Activated CD8-positive, alpha-beta T cell treated with anti-CD3 and anti-CD28 coated beads, Interleukin-2, amount 10 ng/mL, durations not matched to agents 7 days and 5 days (primary cell): ENCODE measurements around the gene DQX1. TPM values are rescaled to one million over a fixed set of nuclear protein-coding genes. Genes with fewer than 3 reads are reported as not detected.

ENCODE experiments used
- ATAC-seq: fragments of 150-1000 bp; cut with Tn5 transposase; one replicate; pipeline ENCODE4 v1.10.0; 2021; ENCODE audit warnings: moderate library complexity
- CTCF ChIA-PET: fragments of 350-600 bp; sonication (Branson Sonifier 250); formaldehyde crosslinking; loops from one replicate; lab custom pipeline; 2021; ENCODE audit warnings: antibody characterized with exemption; lab: Charles Lee
- POLR2A ChIA-PET: fragments of 350-600 bp; sonication (Branson Sonifier 250); formaldehyde crosslinking; loops from one replicate; lab custom pipeline; 2021; ENCODE audit warnings: antibody characterized with exemption; lab: Charles Lee
- DNase-seq: peaks from one replicate; pipeline ENCODE4 v3.0.0-alpha.2; 2020
- H3K27ac Mint-ChIP-seq: one replicate; pipeline ENCODE4 v1.8.0; 2021; ENCODE audit warnings: mild to moderate bottlenecking, mixed read lengths
- H3K27me3 Mint-ChIP-seq: one replicate; pipeline ENCODE4 v1.8.0; 2021; ENCODE audit warnings: low read depth, mixed read lengths
- H3K36me3 Mint-ChIP-seq: one replicate; pipeline ENCODE4 v1.8.0; 2021; ENCODE audit warnings: low read depth, mixed read lengths
- H3K4me1 Mint-ChIP-seq: one replicate; pipeline ENCODE4 v1.8.0; 2021; ENCODE audit warnings: low read depth, mixed read lengths
- H3K4me3 Mint-ChIP-seq: one replicate; pipeline ENCODE4 v1.8.0; 2021; ENCODE audit warnings: mild to moderate bottlenecking, mixed read lengths
- H3K9me3 Mint-ChIP-seq: one replicate; pipeline ENCODE4 v1.8.0; 2022; ENCODE audit warnings: mixed read lengths; ENCODE audit not compliant: insufficient read depth
- total RNA-seq, 2 experiments: library from RNA; stranded (reverse); gene quantifications; one replicate each; pipeline ENCODE4 v1.2.3, GENCODE V29; 2021

Gene DQX1
- total RNA-seq, 2 experiments from 2014 or later: 0.18 TPM

GRCh38 chr2:74553892-74554819, 28.1 kb upstream of the DQX1 start, which contains the start of the genes DOK1 and LOXL3:
Gene DOK1, plus strand, starts transcription at chr2:74554720. Its CDS starts 35 bp downstream, at chr2:74554755.
Gene LOXL3, minus strand, starts transcription at chr2:74553942. Its CDS starts 1,308 bp downstream, at chr2:74552634.
- H3K4me3 Mint-ChIP-seq: peak within 1 kb of the TSS; percentile 95
- ChIA-PET CTCF (interaction anchor here (0.9 to 1.3 kb wide), 4 partner anchors 10 to 71 kb away, joined by 3 to 4 read pairs (median 3); partner anchors contain the start of genes CCDC142 and TTC31), POLR2A (interaction anchor here (0.7 to 1.5 kb wide), 6 partner anchors 20 to 96 kb away, joined by 3 to 4 read pairs (median 4); partner anchors contain the start of genes MRPL53 and WBP1)
- ATAC-seq (peak; percentile 82), DNase-seq (peak; percentile 87)
- H3K27me3 Mint-ChIP-seq: peaks cover 21% of the 10 kb centered on the region
- no peaks in the 10 kb centered on the region for H3K9me3 Mint-ChIP-seq
- H3K4me1 Mint-ChIP-seq: peaks cover 38% of the 10 kb centered on the region
- peak within 1 kb of the TSS; percentile 93 for H3K27ac Mint-ChIP-seq
- H3K36me3 Mint-ChIP-seq: peaks cover 23% of the 10 kb centered on the region

- POLR2A ChIA-PET: interaction anchor here (0.9 to 1.5 kb wide), 2 partner anchors 21 to 81 kb away, joined by 3 to 4 read pairs; partner anchors contain the start of gene MRPL53
- ATAC-seq (no peak), DNase-seq (peak; percentile 36)
- H3K9me3 Mint-ChIP-seq: no peaks in the 10 kb centered on the region
- H3K36me3 Mint-ChIP-seq: peaks cover 17% of the 10 kb centered on the region
- H3K27ac Mint-ChIP-seq: peak overlapping the region; percentile 87
- H3K4me1 Mint-ChIP-seq: peaks cover 43% of the 10 kb centered on the region
- peaks cover 27% of the 10 kb centered on the region for H3K27me3 Mint-ChIP-seq
- H3K4me3 Mint-ChIP-seq: peak overlapping the region; percentile 60
- CTCF ChIA-PET: interaction anchor here (0.9 to 2.0 kb wide), 3 partner anchors 32 to 70 kb away, joined by 3 to 4 read pairs (median 3); partner anchors contain the start of genes CCDC142 and TTC31
Measured at GRCh38 chr2:74552914-74553811, 27.1 kb upstream of the DQX1 start.

- POLR2A ChIA-PET: interaction anchor here (0.6 to 1.8 kb wide), 4 partner anchors 19 to 33 kb away, joined by 3 to 5 read pairs (median 4); no protein-coding TSS in a partner anchor
- DNase-seq (no peak), ATAC-seq (no peak)
- peaks cover 35% of the 10 kb centered on the region for H3K27me3 Mint-ChIP-seq
- H3K36me3 Mint-ChIP-seq: peaks cover 12% of the 10 kb centered on the region
- H3K9me3 Mint-ChIP-seq: no peaks in the 10 kb centered on the region
- H3K4me1 Mint-ChIP-seq: peaks cover 43% of the 10 kb centered on the region
- no peak overlapping the region for H3K27ac Mint-ChIP-seq
- no peak overlapping the region for H3K4me3 Mint-ChIP-seq
- CTCF ChIA-PET: interaction anchor here (1.3 to 2.0 kb wide), 2 partner anchors 33 to 69 kb away, joined by 3 to 4 read pairs; partner anchors contain the start of genes CCDC142 and TTC31
Measured at GRCh38 chr2:74551942-74552913, 26.2 kb upstream of the DQX1 start.

GRCh38 chr2:74551530-74551929, 25.5 kb upstream of the DQX1 start:
- Mint-ChIP-seq H3K27ac (no peak overlapping the region), H3K4me3 (no peak overlapping the region), H3K9me3 (no peaks in the 10 kb centered on the region), H3K4me1 (peaks cover 36% of the 10 kb centered on the region), H3K27me3 (peaks cover 36% of the 10 kb centered on the region), H3K36me3 (peaks cover 6% of the 10 kb centered on the region)
- DNase-seq (no peak), ATAC-seq (no peak)
- ChIA-PET POLR2A (interaction anchor here (0.6 to 1.8 kb wide), 4 partner anchors 19 to 34 kb away, joined by 3 to 5 read pairs (median 4); no protein-coding TSS in a partner anchor), CTCF (interaction anchor here (0.9 to 2.1 kb wide), 6 partner anchors 17 to 68 kb away, joined by 3 to 7 read pairs (median 4); partner anchors contain the start of genes AUP1, CCDC142, HTRA2 and TTC31)

- H3K27ac Mint-ChIP-seq: no peak overlapping the region
- H3K27me3 Mint-ChIP-seq: peaks cover 47% of the 10 kb centered on the region
- H3K36me3 Mint-ChIP-seq: no peaks in the 10 kb centered on the region
- no peaks in the 10 kb centered on the region for H3K9me3 Mint-ChIP-seq
- CTCF ChIA-PET: interaction anchor here (0.7 to 2.1 kb wide), 9 partner anchors 18 to 69 kb away, joined by 3 to 7 read pairs (median 3); partner anchors contain the start of genes CCDC142 and TTC31
- POLR2A ChIA-PET: interaction anchor here (1.0 to 1.8 kb wide), 3 partner anchors 11 to 26 kb away, joined by 3 to 5 read pairs (median 4); partner anchors contain the start of genes AUP1 and HTRA2
- ATAC-seq (no peak), DNase-seq (no peak)
- H3K4me3 Mint-ChIP-seq: peak overlapping the region; percentile 5
- peaks cover 29% of the 10 kb centered on the region for H3K4me1 Mint-ChIP-seq
Measured at GRCh38 chr2:74550231-74550630, 24.2 kb upstream of the DQX1 start.

- Mint-ChIP-seq H3K4me1 (peaks cover 26% of the 10 kb centered on the region), H3K9me3 (no peaks in the 10 kb centered on the region), H3K27me3 (peaks cover 56% of the 10 kb centered on the region), H3K27ac (no peak overlapping the region), H3K36me3 (no peaks in the 10 kb centered on the region), H3K4me3 (peak overlapping the region; percentile 56)
- no peak for DNase-seq
- ChIA-PET CTCF (interaction anchor here (1.0 to 2.1 kb wide), 3 partner anchors 36 to 68 kb away, joined by 4 to 7 read pairs (median 4); no protein-coding TSS in a partner anchor), POLR2A (interaction anchor here (0.9 to 1.5 kb wide), 2 partner anchors 20 to 93 kb away, joined by 3 read pairs; partner anchors contain the start of genes AUP1 and HTRA2)
- ATAC-seq: peak; percentile 68
Measured at GRCh38 chr2:74548900-74549826, 23.1 kb upstream of the DQX1 start.

GRCh38 chr2:74548285-74548899, 22.4 kb upstream of the DQX1 start:
- no peaks in the 10 kb centered on the region for H3K9me3 Mint-ChIP-seq

GRCh38 chr2:74546004-74546403, 20.0 kb upstream of the DQX1 start:
- ATAC-seq (no peak), DNase-seq (no peak)
- ChIA-PET POLR2A (interaction anchor here (1.1 to 1.6 kb wide), 2 partner anchors 9 to 23 kb away, joined by 3 to 6 read pairs; no protein-coding TSS in a partner anchor), CTCF (interaction anchor here (1.1 to 4.1 kb wide), 4 partner anchors 15 to 63 kb away, joined by 4 to 22 read pairs (median 11); partner anchors contain the start of genes AUP1, CCDC142, HTRA2 and TTC31)
- no peaks in the 10 kb centered on the region for H3K9me3 Mint-ChIP-seq
- peaks cover 55% of the 10 kb centered on the region for H3K27me3 Mint-ChIP-seq
- no peaks in the 10 kb centered on the region for H3K36me3 Mint-ChIP-seq
- no peak overlapping the region for H3K4me3 Mint-ChIP-seq
- no peak overlapping the region for H3K27ac Mint-ChIP-seq
- peaks cover 14% of the 10 kb centered on the region for H3K4me1 Mint-ChIP-seq

More at GRCh38 chr2:74548285-74548899, 22.4 kb upstream of the DQX1 start:
- ChIA-PET CTCF (interaction anchor here (0.9 to 1.5 kb wide), 2 partner anchors 38 to 39 kb away, joined by 3 to 4 read pairs; no protein-coding TSS in a partner anchor), POLR2A (interaction anchor here (0.9 kb wide), 1 partner anchor 92 kb away, joined by 3 read pairs; no protein-coding TSS in a partner anchor)
- no peak overlapping the region for H3K27ac Mint-ChIP-seq
- DNase-seq (no peak), ATAC-seq (no peak)
- H3K4me1 Mint-ChIP-seq: peaks cover 21% of the 10 kb centered on the region
- H3K36me3 Mint-ChIP-seq: no peaks in the 10 kb centered on the region
- H3K27me3 Mint-ChIP-seq: peaks cover 56% of the 10 kb centered on the region
- H3K4me3 Mint-ChIP-seq: peak overlapping the region; percentile 54
